NCI-H526 treated with DMSO at 0.1 percent for 48 hours (cell line): ENCODE measurements around the gene FAM120B.

Experiments
- DNase-seq: peaks from one replicate; lab custom pipeline; 2025; lab: John Stamatoyannopoulos, UW

FAM120B gene

DNA sequence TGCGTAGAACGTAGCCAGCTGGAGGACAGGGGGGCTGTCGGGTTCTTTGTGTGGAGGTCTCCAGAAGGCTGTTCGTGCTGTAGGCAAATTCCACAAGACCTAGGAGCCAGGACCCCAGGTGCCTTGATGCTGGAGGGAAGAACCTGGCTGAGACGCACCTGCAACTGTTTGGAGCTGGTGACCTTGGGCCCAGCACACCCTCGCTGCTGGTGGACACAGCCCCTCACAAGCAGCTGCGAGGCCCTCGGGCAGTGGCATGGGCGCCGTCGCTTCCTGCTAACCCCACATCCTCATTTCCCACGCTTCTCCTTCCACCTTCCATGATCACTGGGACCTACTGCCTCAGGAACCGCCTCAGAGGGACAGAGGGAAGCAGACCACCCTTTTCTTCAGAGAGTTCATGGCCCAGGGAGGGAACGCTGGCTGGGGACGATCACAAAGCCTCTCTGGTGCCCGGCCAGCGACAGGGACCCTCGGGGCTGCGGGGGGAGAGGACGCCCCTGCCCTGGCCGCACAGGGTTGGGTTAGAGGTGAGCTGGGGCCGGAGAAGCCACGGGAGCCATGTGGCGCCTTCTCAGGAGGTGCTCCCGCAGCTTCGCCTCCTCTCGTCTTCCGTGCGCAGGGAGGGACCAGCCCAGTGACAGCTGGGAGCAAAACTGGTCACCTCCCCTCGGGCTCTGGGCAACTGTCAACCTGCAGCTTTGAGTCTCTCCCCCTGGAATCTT lies 34.1 kb upstream of the FAM120B start:
- no peak for DNase-seq

DNA sequence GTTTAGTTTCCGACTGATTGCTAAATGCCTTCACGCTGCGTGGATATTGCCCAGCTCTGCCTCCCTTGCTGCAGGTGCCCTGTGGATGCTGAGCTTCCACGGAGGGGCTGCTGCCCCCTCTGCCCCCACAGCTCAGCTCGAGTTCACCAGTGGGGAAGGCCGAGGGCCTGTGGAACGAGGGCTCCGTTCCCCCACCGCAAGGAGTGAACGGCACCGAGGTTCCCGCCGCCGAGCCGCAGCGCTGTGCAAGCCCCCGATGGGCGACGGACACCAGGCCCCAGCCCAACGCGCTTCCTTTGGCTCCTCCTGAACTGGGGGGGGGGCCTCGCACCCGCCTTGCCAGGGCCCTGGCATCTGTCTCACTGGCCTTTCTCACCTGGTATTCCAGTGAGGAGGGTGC lies 33.4 kb upstream of the FAM120B start:
- DNase-seq, result no peak

DNA sequence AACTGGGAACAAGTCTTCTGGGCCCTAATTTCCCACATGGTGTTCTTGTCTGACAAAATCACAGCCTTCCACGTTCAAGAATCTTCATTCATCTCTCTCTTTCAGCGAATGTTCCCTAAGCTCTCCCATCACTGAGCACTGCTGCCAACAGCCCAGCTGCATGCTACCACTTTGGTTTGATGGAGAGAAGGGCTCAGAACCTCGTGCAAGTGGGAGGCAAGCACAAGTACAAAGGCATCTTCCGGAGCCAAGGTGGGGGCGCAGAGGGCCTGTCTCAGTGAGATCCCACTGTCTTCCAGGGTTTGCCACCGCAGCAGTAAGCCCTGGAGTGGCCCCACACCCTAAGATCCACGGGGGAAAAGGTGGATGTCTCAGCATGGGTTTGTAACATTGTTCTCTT lies 32.9 kb upstream of the FAM120B start:
- DNase-seq, result no peak

DNA sequence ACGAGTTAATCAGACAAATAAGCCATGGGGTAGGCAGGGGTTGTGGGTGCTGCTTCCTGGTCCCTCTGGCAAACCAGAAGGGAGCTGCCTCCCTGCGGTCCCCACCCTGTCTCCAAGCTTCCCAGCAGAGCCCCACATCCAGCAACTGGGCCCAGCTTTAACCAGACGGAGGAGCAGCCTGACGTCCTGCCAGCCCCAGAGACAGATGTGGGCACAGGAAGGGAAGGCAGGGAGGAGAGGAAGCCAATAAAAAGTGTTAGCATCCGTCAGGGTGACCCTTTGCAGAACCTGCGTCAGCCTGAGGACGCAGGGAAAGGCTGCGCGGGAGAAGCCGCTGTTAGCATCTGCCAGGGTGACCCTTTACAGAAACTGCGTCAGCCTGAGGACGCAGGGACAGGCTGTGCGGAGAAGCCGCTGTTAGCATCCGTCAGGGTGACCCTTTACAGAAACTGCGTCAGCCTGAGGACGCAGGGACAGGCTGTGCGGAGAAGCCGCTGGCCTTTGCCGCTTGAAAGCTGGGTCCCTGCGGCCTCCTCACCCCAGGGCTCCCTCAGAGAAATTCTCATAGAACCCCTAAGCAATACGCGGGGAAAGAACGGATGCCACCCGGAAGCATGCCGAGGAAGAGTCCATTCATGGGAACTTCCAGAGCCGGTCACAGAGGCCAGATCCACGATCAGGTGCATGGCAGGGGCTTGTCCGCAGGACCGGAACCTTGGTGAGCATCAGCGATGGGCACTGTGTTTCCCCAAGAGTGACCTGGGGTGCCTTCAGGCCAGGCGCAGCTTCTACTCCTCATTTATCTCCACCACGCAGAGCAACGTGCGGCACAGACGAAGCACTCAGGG lies 31.6 kb upstream of the FAM120B start:
- DNase-seq, result no peak

DNA sequence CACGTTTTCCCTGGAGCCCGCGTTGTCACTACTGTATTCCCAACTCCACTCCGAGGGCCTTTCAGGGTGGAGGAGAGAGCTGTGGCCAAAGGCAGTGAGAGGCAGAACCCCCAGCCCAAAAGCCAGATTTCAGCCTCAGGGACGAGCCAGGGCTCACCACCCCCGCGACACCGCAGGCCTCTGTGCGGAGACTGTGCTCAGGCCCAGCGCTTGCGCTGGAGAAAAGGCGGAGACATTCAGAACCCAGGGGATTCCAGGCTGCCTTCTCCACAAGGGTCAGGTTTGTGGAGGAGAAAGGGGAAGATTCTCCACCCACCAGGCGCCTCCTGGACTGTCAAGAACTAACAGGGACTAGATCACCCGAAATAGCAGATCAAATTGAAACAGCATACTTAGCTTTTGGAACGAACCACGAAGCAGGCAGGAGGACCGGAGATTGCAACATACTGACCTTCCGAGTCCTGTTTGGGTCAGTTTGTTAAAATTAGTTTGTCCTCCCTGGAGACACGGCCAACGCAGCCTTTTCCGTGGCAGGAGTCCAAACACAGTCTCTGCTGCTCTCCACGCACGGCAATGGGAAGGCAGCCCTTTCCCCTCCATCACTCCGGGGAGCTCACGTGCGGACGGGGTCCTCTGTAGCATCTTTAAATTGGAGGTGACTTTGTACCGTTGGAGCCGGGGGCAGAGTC lies 30.0 kb upstream of the FAM120B start:
- DNase-seq, result no peak

DNA sequence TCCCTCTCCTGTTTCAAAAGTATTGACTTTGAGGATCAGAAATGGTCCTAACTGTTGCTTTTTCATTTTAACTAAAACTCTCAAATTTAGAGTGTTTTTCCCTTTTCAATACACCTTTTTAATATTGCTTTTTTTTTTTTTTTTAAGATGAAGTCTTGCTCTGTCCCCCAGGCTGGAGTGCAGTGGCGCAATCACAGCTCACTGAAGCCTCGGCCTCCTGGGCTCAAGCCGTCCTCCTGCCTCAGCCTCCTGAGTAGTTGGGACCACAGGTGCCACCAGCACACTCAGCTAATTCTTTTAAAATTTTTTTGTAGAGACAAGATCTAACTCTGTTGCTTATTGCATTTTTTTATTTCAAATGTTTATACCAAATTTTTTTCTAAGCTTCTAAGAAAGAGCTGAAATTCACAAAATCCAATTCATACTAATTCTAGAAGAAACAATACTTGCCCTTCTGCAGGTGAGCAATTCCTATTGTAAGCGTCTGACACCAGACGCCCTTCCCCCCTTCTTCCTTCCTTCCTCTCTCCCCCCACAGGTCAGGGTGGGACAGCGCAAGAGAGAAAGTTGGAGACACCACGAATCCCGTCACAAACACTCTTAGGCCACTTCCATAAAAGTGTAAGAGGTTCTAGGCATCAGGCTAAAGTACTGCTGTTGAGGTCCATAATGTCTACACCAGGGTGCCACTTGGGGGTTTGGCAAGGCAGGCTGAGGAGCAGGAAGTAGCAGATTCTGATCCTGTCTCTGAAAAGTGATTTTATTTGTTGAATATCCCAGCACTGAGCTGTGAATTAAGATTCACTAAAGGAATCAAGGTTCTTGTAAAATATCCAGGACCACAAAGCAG lies 28.4 kb upstream of the FAM120B start:
- DNase-seq, result no peak

DNA sequence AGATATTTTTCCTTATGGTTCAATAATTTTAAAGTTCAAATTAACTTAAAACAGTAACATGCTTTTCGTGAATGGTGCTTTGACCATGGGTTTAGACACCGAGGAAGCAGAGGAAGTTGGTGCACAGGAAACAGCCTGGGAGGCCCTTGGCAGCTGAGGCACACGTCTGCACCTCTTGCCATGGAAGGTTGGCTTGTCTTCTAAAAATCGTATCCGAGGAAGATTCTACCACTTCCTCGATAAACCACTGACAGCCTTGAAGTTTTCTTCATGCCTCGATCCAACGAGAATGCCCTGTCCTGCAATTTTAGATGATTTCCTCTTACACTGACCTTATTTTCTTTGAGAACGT lies 27.8 kb upstream of the FAM120B start:
- DNase-seq, result no peak

DNA sequence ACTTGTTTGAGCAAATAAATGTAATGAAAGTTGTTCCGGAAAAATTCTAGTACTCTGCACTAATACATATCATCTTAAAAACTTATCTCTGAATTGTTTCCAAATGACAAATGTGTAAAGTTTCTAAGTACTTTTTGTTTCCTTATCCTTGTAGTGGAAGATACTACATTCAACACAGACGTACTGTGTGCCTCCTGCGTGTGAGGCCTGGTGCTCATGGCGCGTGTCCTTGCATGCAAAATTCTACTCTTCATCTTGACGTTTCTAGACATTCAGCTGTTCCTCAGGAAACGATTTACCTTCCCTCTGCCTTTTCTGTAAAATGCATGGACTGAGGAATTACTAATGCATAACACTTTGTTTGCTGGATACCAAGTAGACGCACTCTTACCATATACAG lies 27.1 kb upstream of the FAM120B start:
- DNase-seq, result peak; percentile 70

DNA sequence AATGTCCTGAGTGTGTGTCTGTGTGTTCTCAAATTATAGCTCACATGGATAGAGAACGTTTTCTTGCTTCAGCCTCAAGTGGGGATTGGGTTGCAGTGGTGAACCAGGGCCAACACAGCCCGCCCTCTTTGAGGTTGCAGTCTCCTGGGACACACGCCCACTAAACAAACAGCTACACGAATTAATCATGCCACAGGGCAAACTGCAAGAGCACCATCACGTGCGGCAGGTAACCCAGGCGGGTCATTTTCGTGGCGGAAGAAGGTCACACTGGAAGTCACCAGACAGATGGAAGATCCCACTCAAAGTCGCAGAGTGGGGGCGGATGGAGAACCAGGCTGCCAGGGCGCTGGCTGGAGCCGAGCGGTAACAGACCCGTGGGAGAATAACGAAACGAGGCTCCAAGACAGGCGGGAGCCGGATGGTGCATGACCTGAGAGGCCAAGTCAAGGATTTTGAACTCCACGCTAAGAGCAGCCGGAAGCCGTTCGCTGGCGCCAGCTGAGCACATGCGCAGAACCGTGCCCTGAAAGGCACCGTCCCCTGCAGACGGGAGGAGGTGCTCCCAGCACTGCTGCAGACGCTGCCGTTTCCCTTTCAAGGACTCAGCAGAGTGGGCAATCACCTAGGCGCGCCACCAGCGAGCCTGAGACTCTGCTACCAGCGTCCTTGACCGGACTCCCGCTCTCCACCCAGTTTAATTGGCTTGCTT lies 26.4 kb upstream of the FAM120B start:
- DNase-seq, result peak; percentile 95

DNA sequence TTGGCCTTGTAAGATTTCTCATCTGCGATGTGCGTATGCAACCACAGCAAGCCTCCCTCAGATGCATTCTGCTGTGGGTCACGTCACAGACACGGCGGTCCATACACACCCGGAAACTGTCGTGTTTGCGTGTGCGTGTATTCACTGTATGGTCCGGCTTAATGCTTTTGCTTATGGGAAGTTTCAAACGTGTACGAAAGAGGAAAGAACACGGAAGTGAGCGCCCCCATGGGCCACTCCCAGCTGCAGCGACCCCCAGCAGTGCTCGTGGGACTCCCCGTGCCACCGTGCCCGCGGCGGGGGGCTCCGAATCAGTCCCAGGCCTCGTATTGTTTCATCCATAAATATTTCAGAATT lies 25.9 kb upstream of the FAM120B start:
- DNase-seq, result no peak

DNA sequence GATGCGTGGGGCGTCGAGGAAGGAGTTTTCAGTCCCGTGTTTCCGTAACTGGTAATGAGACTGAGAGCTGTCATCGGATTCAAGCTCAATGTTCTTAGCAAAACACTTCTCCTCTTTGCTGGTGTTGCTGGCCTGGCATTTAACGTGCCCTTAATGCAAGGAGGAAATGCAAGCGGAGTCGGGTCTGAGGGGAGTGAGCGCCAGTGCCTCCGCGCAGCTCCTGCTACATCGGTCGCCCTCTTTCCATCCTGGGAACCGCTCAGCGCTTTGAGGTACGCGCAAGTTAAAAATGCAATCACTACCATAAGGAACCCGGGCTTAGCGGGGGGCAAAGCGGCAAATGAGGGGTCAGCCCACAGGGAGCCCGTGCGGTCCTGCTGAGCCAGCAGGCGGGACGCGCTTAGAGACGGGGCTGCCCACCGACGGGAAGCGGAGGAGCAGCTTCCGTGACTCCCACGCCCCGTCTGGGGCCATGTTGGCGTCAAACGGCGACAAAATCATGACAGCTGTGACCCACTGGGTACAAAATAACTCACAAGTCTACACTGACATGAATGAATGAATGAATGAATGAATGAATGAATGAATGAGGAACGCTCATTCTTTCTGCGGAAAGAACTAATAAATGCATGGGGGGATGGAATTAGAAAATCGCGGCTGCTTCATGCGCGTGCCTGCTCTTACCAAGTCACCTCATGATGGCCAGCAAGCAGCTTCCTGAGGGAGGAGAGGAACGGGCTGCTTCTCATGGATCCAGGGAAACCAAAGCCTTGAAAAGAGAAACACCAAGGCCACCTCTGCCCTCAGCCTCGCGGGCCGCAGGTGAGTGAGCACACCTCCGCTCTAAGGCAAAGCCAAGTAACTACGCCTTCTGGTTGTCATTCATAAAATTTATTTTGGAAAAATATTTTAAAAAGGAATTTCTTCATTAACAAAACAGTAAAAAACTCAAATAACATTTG lies 24.9 kb upstream of the FAM120B start:
- no peak for DNase-seq

DNA sequence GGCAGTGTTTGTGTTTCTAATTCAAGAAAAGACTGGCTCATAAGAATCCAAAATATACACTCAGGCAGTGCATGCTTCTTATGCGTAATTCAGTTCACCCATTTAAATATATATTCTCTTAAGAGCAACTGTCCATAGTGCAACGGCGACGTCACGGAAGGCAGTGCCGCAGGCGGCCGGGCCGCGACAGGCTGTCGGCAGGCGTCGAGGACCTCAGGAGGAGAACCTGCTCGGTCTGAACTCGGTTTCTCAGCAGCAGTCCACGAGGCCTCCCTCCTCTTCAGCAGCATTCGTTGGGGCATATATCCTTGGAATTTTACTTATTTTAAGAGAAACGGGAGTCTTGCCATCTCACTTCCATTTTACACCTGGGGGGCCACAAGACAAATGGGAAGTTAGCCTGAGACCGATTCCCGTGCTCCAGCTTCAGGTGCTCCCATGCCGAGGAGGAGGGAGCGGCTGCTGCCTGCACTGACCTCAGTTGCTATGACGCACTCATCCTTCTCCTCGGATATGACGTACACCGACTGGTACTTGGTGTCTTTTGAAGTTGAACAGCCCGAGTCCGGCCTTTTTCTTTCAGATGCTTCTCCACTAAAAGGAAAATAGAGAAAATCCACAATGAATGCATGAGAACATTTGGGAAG lies 23.9 kb upstream of the FAM120B start:
- DNase-seq, result no peak

DNA sequence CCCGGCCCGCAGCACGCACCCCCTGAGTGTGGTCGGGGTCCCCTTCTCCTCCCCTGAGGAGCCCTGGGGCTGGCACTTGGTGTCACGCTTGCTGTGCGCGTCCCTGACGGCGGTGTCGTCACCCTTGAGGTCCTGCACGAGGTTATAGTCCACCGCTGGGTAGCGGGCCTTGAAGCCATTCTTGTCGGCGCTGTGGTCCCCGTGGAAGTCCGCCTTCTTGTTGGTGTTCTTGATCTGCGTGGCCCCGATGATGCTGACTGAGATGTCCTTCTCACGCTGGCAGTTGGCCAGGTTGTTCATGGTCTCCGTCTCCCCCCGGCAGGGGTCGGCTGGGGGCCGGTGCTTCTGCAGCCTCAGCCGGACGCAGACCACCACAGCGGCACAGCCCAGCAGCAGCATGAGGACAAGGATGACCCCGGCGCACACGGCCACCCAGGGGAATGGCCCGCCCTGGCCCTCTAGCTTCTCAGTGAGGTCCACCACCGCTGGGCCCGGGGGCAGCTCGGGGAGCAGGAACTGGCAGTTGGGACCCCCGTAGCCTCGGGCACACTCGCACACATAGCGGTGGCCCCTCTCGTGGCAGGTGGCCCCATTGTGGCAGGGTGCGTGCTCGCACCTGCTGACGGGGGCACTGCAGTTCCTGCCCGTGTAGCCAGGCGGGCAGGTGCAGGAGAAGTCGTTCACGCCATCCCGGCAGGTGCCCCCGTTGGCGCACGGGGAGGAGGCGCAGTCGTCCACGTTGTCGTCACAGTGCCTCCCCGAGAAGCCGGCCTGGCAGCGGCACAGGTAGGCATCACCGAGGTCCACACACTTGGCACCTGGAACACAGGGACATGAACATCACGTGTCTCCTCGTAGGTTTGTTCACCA lies 23.1 kb upstream of the FAM120B start:
- DNase-seq, result no peak

DNA sequence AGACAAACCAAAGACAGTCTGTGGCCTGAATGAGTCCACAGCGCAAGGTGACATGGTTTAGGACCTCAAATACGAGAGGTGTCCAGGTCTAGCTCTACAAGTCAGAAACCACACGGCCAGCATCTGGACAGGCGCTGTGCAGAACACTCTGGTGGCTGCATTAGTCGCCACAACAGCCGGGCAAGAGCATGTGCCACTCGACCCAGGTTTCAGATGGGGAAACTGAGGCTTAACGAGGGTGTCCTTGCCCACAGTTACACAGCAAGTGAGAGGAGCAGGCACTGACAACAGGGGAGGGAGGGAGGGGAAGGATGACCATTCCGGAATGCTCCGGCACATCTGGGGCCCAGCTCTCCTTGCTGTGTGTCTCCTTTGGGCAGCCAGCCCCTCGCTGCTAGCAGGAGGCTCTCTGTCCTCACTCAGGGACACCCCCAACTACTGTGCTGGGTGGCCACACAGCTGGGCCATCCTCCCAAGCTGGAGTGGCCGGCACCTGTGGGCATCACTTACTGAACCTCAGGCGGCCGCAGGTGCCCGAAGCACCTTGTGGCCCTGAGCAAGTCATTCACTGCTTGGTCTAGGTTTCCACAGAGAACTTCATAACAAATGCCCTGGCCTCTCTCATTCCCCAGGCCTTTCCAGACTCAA lies 22.3 kb upstream of the FAM120B start:
- DNase-seq, result no peak

DNA sequence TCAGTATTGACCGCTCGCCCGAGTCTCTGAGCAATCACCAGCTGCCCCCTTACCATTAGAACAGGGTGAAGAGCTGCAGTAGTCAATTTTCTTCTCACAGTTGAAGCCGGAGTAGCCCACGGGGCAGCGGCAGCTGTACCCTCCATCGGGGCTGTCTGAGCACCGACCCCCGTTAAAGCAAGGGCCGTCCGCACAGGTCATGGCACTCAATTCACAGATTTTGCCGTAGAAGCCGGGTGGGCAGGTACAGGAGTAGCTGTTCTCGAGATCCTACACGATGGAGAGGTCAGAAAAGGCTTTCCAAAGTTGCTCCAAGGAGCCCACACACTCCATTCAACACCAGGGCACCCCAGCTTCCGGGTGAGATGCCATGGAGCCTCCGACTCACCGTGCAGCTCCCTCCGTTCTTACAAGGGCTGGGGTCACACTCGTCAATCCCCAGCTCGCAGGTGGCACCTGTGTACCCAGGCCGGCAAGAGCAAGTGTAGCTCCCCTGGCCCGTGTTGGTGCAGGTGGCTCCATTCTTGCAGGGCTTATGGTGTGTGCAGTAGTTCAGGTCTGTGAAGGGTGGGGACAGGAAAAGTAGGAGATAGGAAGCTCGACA lies 21.6 kb upstream of the FAM120B start:
- no peak for DNase-seq

DNA sequence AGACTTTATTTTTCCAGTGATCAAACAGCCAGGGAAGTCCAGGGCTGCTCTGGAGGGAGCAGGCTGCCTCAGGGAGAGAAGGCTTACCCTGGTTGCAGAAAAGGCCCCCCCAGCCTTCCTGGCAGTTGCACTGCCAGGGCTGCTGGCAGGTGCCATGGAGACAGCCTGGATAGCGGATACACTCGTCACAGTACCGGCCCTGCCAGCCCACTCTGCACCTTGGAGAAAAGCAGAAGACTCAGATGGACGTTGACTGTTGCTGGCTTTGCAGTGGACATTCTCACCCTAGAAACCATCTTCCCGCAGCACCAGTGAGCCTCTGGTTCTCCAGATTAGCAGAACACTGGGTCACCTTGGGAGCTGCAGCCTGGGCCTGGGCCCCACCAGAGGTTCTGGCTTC lies 21.1 kb upstream of the FAM120B start:
- no peak for DNase-seq

DNA sequence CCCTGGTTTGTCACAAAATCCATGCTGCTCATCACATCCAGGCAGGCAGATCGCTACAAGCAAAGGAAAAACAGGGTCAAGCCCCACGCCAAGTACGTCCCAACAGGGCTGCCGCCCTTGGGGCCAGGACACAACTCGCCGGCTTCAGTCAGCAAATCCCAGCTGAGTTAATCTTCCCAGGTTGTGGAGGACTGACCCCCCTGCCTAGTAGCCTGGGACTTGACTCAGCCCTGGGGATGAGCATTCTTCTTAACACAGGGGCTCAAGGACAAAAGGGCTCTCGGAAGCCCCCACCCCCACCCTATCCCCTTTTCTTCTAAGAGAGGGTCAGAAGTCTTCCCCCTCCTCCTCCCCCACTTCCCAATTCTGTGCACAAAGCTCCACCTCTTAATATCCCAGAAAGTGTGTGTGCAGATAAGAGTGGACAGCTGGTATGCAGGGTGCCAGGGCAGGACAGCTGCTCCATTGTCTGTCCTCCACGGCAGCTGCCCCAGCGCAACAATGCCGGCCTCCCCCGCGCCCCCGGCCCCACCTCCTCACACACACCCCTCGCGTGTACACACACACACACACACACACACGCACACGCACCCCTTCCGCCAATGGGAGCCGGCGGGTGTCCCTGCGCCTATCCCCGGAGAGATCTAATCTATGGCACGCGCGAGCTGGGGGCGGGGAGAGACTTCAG lies 20.2 kb upstream of the FAM120B start:
- no peak for DNase-seq
